ENCODE data around the gene AAK1. TPM values are rescaled to one million over a fixed set of nuclear protein-coding genes. Genes with fewer than 3 reads are reported as not detected.
"Not testable (repeated sequence)": the region's sequence is repeated elsewhere in the genome, so short reads cannot be mapped to it uniquely, and the experiment has no call there.

The AAK1 gene
- total RNA-seq, 1 donor from 2014 or later, result 108 TPM

GRCh38 chr2:69623236-69623635, 20.3 kb downstream of the AAK1 start:
- Mint-ChIP-seq H3K4me3 (ENCODE audit: unreplicated experiment) (no peak overlapping the region), H3K36me3 (ENCODE audit: low read depth, unreplicated experiment) (peaks cover 4% of the 10 kb centered on the region), H3K9me3 (ENCODE audit: unreplicated experiment) (no peaks in the 10 kb centered on the region), H3K27me3 (ENCODE audit: low read depth, unreplicated experiment) (no peaks in the 10 kb centered on the region), H3K27ac (ENCODE audit: unreplicated experiment) (no peak overlapping the region), H3K4me1 (ENCODE audit: low read depth, unreplicated experiment) (no peaks in the 10 kb centered on the region)
- H3K4me1 ChIP-seq (ENCODE audit: insufficient read depth, low read length), result peaks cover 4% of the 10 kb centered on the region
- no peak overlapping the region for H3K9ac ChIP-seq (ENCODE audit: low read length)
- H3K79me2 ChIP-seq (ENCODE audit: insufficient read depth, low read length), result peaks cover 97% of the 10 kb centered on the region
- no peak for TF ChIP-seq EZH2 (IDR thresholded peaks at IDR 0.05; ENCODE audit: insufficient read depth, low read length)
- FAIRE-seq (no peak), DNase-seq (ENCODE audit: low read depth) (no peak)
- H2AFZ ChIP-seq (ENCODE audit: low read depth, low read length), result no peak overlapping the region
- H3K4me2 ChIP-seq (ENCODE audit: low read length), result no peak overlapping the region
- H3K27me3 ChIP-seq (ENCODE audit: insufficient read depth, low read length), result no peaks in the 10 kb centered on the region
- H3K36me3 ChIP-seq (ENCODE audit: insufficient read depth, low read length), result no peaks in the 10 kb centered on the region
- H3K9me3 ChIP-seq (ENCODE audit: insufficient read depth, low read depth, low read length), result no peaks in the 10 kb centered on the region
- no peak overlapping the region for H3K4me3 ChIP-seq (ENCODE audit: insufficient read depth, low read depth, low read length)
- no peak overlapping the region for H3K27ac ChIP-seq (ENCODE audit: low read depth, low read length)
- H4K20me1 ChIP-seq (ENCODE audit: insufficient read depth, low read length), result peaks cover 89% of the 10 kb centered on the region

- not testable (repeated sequence) for H3K4me3 ChIP-seq (ENCODE audit: insufficient read depth, low read depth, low read length); H3K36me3 Mint-ChIP-seq (ENCODE audit: low read depth, unreplicated experiment); H3K9me3 Mint-ChIP-seq (ENCODE audit: unreplicated experiment); H3K4me3 Mint-ChIP-seq (ENCODE audit: unreplicated experiment); FAIRE-seq; DNase-seq (ENCODE audit: low read depth); H3K4me2 ChIP-seq (ENCODE audit: low read length); H3K27me3 ChIP-seq (ENCODE audit: insufficient read depth, low read length); H3K4me1 Mint-ChIP-seq (ENCODE audit: low read depth, unreplicated experiment); H3K36me3 ChIP-seq (ENCODE audit: insufficient read depth, low read length); H3K9ac ChIP-seq (ENCODE audit: low read length); H3K9me3 ChIP-seq (ENCODE audit: insufficient read depth, low read depth, low read length); H3K27ac ChIP-seq (ENCODE audit: low read depth, low read length); H3K27ac Mint-ChIP-seq (ENCODE audit: unreplicated experiment); H3K4me1 ChIP-seq (ENCODE audit: insufficient read depth, low read length); H3K27me3 Mint-ChIP-seq (ENCODE audit: low read depth, unreplicated experiment); H2AFZ ChIP-seq (ENCODE audit: low read depth, low read length)
- peaks cover 88% of the 10 kb centered on the region for H4K20me1 ChIP-seq (ENCODE audit: insufficient read depth, low read length)
- peaks cover 96% of the 10 kb centered on the region for H3K79me2 ChIP-seq (ENCODE audit: insufficient read depth, low read length)
These were observed 20.7 kb downstream of the AAK1 start for GRCh38 chr2:69622805-69623204.

GRCh38 chr2:69622017-69622540, 21.5 kb downstream of the AAK1 start:
- Histone ChIP-seq H4K20me1 (ENCODE audit: insufficient read depth, low read length) (peaks cover 88% of the 10 kb centered on the region), H3K79me2 (ENCODE audit: insufficient read depth, low read length) (peaks cover 96% of the 10 kb centered on the region)
- not testable (repeated sequence) for H3K27me3 ChIP-seq (ENCODE audit: insufficient read depth, low read length); H3K4me3 ChIP-seq (ENCODE audit: insufficient read depth, low read depth, low read length); FAIRE-seq; H3K27ac ChIP-seq (ENCODE audit: low read depth, low read length); H3K36me3 Mint-ChIP-seq (ENCODE audit: low read depth, unreplicated experiment); H3K27me3 Mint-ChIP-seq (ENCODE audit: low read depth, unreplicated experiment); H3K4me2 ChIP-seq (ENCODE audit: low read length); H3K36me3 ChIP-seq (ENCODE audit: insufficient read depth, low read length); H3K27ac Mint-ChIP-seq (ENCODE audit: unreplicated experiment); H3K9me3 Mint-ChIP-seq (ENCODE audit: unreplicated experiment); H3K4me1 ChIP-seq (ENCODE audit: insufficient read depth, low read length); DNase-seq (ENCODE audit: low read depth); H3K4me1 Mint-ChIP-seq (ENCODE audit: low read depth, unreplicated experiment); H2AFZ ChIP-seq (ENCODE audit: low read depth, low read length); H3K9me3 ChIP-seq (ENCODE audit: insufficient read depth, low read depth, low read length); H3K9ac ChIP-seq (ENCODE audit: low read length); H3K4me3 Mint-ChIP-seq (ENCODE audit: unreplicated experiment)

GRCh38 chr2:69621440-69621839, 22.1 kb downstream of the AAK1 start:
- no peak for FAIRE-seq
- no peak overlapping the region for H3K4me3 ChIP-seq (ENCODE audit: insufficient read depth, low read depth, low read length)
- peaks cover 91% of the 10 kb centered on the region for H4K20me1 ChIP-seq (ENCODE audit: insufficient read depth, low read length)
- no peak overlapping the region for H3K4me3 Mint-ChIP-seq (ENCODE audit: unreplicated experiment)
- no peak overlapping the region for H3K27ac Mint-ChIP-seq (ENCODE audit: unreplicated experiment)
- H3K27me3 ChIP-seq (ENCODE audit: insufficient read depth, low read length), result no peaks in the 10 kb centered on the region
- H3K27me3 Mint-ChIP-seq (ENCODE audit: low read depth, unreplicated experiment), result no peaks in the 10 kb centered on the region
- H3K4me2 ChIP-seq (ENCODE audit: low read length), result no peak overlapping the region
- H3K9me3 Mint-ChIP-seq (ENCODE audit: unreplicated experiment), result no peaks in the 10 kb centered on the region
- H3K9ac ChIP-seq (ENCODE audit: low read length), result no peak overlapping the region
- H3K4me1 Mint-ChIP-seq (ENCODE audit: low read depth, unreplicated experiment), result peaks cover 5% of the 10 kb centered on the region
- H3K79me2 ChIP-seq (ENCODE audit: insufficient read depth, low read length), result peaks cover 97% of the 10 kb centered on the region
- no peak overlapping the region for H3K27ac ChIP-seq (ENCODE audit: low read depth, low read length)
- H2AFZ ChIP-seq (ENCODE audit: low read depth, low read length), result no peak overlapping the region
- H3K4me1 ChIP-seq (ENCODE audit: insufficient read depth, low read length), result peaks cover 5% of the 10 kb centered on the region
- TF ChIP-seq EZH2 (IDR thresholded peaks at IDR 0.05; ENCODE audit: insufficient read depth, low read length) (no peak), CTCF (IDR thresholded peaks at IDR 0.05; ENCODE audit: insufficient read depth, low read depth, low read length) (no peak)
- H3K36me3 Mint-ChIP-seq (ENCODE audit: low read depth, unreplicated experiment), result peaks cover 6% of the 10 kb centered on the region
- no peaks in the 10 kb centered on the region for H3K36me3 ChIP-seq (ENCODE audit: insufficient read depth, low read length)
- no peaks in the 10 kb centered on the region for H3K9me3 ChIP-seq (ENCODE audit: insufficient read depth, low read depth, low read length)
- DNase-seq (ENCODE audit: low read depth), result no peak

All from astrocyte (in vitro differentiated cells and primary cell).